Epithelial cell of esophagus (primary cell): ENCODE data around the gene ZNF324B.
"Not testable (repeated sequence)": the region's sequence is repeated elsewhere in the genome, so short reads cannot be mapped to it uniquely, and the experiment has no call there.

Experiments
- DNase-seq: peaks from one replicate; pipeline ENCODE4 v3.0.0; 2010; ENCODE audit warnings: low read depth
- H3K4me3 ChIP-seq: 2 replicates; pipeline ENCODE4 v1.5.1; 2011; ENCODE audit warnings: mild to moderate bottlenecking, low read length, control low read depth
- TF ChIP-seq, protein P1 (sequence below): IDR thresholded peaks from 2 replicates; pipeline ENCODE4 v1.5.1; 2011; ENCODE audit warnings: low read depth, mild to moderate bottlenecking, low read length, control low read depth, inconsistent platforms; ENCODE audit not compliant: insufficient read depth; ENCODE audit errors: missing control alignments

The ZNF324B gene

DNA sequence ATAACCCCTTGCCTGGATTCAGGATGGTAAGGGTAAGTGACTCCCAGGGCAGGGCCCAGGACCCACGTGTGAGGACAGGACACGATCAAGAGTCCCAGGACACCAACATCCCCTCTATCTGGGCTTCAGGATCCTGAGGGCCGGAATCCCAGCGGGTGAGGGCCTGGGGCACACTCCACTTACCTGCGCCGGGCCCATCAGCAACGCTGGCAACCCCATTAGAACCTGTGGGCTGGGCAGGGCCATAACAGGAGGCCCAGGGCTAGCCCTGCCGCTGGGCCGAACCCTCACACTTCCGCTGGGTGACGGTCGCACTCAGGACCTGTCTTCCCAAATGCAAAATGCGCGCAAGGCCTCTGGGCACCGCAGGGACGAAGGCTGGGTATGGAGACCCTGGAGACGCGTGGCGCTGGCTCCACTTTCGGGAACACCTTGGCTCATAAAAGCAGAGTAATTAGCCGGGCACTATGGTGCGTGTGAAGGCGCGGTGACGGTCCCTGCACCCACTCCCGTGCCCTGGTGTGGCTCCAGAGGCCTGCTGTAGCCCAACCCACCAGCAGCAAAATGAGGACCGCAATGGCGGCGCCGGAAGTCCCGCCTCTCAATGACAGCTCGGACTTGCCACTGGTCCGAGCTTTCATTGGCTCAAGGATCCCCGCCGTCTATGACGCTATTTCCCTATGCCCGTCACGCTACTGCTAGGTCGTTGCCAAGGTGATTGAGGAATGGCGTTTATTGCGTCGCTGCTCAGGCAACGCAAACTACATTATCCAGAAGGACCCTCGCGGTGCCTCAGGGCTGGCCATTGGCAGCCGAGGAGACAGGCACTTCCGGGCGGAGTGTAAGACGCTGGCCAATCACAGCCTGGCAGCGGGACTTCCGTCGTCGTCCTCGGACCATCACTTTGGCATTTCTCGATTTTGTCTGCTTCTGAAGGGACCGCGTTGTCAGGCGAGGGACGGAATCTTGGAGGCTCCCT lies 11.6 kb upstream of the ZNF324B start, which contains the start of gene ZNF132:
Gene ZNF132, minus strand, starts transcription at position 578 of the 979 bp plus-strand sequence. Its CDS starts 332 bp downstream, at position 246.
- peak; percentile 100 for DNase-seq
- peak within 1 kb of the TSS; percentile 82 for H3K4me3 ChIP-seq
- TF ChIP-seq, protein P1, sequence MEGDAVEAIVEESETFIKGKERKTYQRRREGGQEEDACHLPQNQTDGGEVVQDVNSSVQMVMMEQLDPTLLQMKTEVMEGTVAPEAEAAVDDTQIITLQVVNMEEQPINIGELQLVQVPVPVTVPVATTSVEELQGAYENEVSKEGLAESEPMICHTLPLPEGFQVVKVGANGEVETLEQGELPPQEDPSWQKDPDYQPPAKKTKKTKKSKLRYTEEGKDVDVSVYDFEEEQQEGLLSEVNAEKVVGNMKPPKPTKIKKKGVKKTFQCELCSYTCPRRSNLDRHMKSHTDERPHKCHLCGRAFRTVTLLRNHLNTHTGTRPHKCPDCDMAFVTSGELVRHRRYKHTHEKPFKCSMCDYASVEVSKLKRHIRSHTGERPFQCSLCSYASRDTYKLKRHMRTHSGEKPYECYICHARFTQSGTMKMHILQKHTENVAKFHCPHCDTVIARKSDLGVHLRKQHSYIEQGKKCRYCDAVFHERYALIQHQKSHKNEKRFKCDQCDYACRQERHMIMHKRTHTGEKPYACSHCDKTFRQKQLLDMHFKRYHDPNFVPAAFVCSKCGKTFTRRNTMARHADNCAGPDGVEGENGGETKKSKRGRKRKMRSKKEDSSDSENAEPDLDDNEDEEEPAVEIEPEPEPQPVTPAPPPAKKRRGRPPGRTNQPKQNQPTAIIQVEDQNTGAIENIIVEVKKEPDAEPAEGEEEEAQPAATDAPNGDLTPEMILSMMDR = no peak

DNA sequence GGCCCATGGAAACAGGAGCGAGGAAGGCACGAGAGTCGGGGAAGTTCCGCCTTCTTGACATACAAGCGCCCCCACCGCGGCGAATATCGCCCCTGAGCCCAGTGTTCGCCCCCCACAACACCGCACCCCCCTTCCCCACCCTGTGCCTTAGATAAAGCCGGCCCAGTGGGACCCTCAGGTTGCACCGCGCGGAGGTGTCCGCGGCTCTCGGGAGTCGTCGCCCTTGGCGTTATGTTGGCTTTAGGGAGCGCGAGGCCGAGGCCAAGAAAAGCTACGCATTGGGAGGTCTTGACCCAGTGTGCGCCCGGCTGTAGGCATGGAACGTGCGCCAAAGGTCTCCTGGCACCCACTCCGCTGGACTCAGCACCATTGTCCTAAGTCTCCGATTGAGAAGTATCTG lies 10.9 kb upstream of the ZNF324B start:
- peak overlapping the region; percentile 82 for H3K4me3 ChIP-seq
- DNase-seq = no peak
- TF ChIP-seq, protein P1 = no peak

DNA sequence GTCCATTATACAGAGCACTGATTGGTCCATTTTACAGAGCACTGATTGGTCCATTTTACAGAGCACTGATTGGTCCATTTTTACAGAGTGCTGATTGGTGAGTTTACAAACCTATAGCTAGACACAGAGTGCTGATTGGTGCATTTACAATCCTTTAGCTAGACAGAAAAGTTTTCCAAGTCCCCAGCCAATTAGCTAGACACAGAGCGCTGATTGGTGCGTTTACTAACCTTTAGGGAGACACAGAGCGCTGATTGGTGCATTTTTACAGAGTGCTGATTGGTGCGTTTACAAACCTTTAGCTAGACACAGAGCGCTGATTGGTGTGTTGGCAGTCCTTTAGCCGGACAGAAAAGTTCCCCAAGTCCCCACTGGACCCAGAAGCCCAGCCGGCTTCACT lies 8.4 kb upstream of the ZNF324B start:
- H3K4me3 ChIP-seq, DNase-seq: not testable (repeated sequence)

GRCh38 chr19:58448860-58449259 lies 2.6 kb upstream of the ZNF324B start:
- H3K4me3 ChIP-seq, DNase-seq: not testable (repeated sequence)

DNA sequence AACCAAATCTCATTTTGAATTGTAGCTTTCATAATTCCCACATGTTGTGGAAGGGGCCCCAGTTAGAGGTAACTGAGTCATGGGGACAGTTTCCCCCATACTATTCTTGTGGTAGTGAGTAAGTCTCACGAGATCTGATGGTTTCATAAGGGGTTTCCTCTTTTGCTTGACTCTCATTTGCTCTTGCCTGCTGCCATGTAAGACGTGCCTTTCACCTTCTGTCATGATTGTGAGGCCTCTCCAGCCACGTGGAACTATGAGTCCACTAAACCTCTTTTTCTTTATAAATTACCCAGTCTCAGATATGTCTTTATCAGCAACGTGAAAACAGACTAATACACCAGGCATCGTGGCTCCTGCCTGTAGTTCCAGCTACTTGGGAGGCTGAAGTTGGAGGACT lies 1.4 kb upstream of the ZNF324B start:
- not testable (repeated sequence) for H3K4me3 ChIP-seq, DNase-seq

DNA sequence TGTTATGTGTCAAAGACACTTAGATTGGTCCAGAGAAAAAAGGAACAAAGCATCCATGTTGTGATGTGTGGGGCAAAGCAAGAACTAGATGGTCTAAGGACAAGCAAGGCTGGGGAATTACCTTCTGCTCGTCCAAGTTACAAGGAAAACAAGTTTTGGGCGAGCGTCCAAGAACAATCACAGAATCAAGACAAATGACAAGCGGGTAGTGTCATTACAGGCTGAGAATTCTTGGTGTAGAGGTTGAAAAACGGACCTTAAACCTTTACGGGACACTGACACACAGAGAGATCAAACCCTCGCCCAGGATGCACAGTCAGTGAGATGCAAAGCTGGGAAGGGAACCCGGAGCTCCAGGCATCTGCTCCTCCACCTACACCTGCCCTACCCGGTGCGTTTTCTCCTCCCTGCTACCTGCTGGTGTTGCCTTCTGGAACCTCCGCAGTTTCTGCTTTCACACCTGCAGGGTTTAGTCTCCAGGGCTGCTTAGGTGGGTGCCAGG lies 515 bp upstream of the ZNF324B start:
- DNase-seq = peak; percentile 29
- H3K4me3 ChIP-seq = peak overlapping the region; percentile 61
- TF ChIP-seq, protein P1 = no peak

DNA sequence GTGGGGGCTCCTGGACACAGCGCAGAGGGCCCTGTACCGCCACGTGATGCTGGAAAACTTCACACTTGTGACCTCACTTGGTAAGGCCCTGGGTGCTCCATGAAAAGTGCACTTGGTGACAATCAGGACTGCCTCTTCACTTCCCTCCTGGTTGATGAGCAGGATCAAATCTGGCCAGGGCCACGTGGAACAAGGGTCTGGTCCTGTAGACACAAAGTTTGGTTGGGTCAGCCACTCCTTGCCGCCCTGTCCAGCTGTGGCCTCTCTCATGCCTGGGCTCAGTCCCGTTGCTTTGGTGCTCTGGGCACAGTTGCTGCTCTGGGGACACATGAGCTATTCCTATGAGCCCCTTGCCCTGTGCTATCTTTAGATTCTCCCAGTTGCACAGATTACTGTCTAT lies 2.3 kb downstream of the ZNF324B start:
- TF ChIP-seq, protein P1 = no peak

GRCh38 chr19:58455306-58455705 lies 3.9 kb downstream of the ZNF324B start:
- no peak for DNase-seq
- no peak overlapping the region for H3K4me3 ChIP-seq
- TF ChIP-seq, protein P1 = no peak

More for the DNA sequence above, 2.3 kb downstream of the ZNF324B start:
- no peak for DNase-seq
- H3K4me3 ChIP-seq = no peak overlapping the region
